HG03103 (cell line): ENCODE measurements around the gene MGMT.
"Not testable (repeated sequence)": the region's sequence is repeated elsewhere in the genome, so short reads cannot be mapped to it uniquely, and the experiment has no call there.

Experiments used
- ATAC-seq: cut with Tn5 transposase; IDR thresholded peaks from one replicate; pipeline ENCODE4 v1.9.1; 2021; ENCODE audit warnings: low read depth; ENCODE audit not compliant: unreplicated experiment

The MGMT gene

DNA sequence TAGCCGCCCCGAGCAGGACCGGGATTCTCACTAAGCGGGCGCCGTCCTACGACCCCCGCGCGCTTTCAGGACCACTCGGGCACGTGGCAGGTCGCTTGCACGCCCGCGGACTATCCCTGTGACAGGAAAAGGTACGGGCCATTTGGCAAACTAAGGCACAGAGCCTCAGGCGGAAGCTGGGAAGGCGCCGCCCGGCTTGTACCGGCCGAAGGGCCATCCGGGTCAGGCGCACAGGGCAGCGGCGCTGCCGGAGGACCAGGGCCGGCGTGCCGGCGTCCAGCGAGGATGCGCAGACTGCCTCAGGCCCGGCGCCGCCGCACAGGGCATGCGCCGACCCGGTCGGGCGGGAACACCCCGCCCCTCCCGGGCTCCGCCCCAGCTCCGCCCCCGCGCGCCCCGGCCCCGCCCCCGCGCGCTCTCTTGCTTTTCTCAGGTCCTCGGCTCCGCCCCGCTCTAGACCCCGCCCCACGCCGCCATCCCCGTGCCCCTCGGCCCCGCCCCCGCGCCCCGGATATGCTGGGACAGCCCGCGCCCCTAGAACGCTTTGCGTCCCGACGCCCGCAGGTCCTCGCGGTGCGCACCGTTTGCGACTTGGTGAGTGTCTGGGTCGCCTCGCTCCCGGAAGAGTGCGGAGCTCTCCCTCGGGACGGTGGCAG, at the start of gene MGMT:
TSS of gene MGMT (plus strand) at position 539 of the 656 bp plus-strand sequence.
- ATAC-seq, result peak; percentile 91

DNA sequence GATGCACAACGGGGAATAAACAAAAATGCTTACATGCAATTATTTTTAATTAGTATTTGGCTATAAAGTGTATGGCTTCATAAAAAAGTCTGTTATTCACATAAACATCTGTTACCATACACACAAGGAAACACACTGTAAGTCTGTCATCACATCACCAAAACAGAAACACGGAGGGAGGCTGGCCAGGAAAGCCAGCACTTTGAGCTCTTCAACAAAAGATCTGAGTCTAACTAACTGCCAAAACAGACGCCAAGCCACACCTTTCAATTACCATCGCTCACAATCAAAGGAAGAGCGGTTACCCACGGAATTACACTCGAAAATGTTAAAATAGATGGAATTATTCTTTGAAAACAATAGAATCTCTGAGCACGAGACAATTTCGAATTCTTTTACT, 49.2 kb upstream of the MGMT start:
- no peak for ATAC-seq

DNA sequence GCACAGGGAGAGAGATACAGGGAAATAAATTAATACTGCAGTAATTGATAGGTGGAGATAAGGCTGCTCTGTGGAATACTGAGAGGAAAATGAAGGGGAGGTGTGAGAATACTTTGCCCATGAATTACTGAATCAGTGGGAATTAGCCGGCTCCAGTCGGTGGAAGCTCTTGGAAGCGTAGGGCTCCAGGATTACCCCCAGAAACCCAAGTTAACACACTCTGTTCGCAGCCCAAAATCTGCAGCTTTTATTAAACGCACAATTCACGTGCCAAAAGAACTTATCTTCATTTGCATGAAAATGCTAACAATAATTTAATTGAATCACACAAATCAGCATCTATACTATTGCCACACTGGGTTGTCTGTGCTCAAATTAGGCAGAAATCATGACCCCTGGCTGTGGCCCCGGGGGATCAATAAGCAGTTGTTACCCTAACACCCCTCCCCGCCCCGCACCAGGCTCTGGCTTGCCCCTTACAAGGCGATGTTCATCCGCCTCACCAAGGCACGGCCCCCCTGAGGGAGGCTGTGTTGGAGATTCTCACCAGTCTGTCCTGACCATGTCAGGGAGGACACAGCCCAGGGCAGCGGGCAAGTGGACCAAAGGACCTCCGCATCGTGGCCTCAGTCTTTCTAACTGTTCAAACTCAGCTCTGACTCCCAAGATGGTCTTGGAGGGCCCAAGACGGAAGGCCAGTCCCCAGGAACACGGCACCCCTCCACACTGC, 48.4 kb upstream of the MGMT start:
- no peak for ATAC-seq

DNA sequence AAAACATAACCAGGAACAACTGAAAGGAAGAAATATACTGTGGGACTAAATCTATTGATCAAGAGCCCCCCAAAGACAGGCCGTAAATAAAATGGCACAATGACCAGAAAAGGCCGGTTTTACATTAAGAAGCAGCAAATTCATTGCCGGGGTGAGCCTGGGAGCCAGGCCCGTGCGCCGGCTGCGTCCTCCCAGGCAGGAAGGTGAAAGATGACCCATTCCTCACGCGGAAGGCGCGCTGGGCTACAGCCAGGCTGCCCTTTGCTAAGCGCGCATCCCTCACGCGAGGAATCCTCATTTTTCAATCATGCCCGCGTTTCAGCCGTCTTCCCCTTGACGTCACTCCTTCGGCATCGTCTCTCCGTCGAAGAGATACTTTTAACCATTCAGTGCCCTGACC, 47.6 kb upstream of the MGMT start:
- no peak for ATAC-seq

DNA sequence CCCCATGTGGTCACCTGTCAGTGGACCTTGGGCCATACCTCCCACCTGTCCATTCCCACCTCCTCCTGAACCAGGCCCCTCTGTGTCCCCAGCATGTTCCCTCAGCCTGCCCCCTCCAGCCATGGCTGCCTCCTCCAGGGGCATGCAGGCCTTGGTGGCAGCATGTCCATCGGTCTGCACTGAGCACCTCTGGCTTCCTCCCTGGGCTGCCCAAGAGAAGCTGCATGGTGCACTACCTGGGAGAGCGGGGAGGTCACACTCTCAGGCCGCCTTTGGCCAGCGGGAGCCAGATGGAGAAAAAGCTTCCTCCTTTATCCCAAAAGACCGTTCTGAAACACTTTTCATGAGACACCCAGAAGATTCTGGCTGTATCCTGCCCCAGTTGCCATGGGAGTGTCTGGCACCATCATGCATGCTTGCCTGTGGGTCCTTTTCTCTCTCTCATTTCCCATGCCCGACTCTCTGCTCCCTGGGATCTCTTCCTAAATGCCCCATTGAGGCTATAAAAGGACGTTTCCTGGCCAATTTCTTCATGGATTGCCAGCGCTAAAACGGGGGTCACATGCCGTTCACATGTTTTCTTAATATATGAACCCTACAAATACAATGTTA, 45.5 kb upstream of the MGMT start:
- ATAC-seq, result no peak

DNA sequence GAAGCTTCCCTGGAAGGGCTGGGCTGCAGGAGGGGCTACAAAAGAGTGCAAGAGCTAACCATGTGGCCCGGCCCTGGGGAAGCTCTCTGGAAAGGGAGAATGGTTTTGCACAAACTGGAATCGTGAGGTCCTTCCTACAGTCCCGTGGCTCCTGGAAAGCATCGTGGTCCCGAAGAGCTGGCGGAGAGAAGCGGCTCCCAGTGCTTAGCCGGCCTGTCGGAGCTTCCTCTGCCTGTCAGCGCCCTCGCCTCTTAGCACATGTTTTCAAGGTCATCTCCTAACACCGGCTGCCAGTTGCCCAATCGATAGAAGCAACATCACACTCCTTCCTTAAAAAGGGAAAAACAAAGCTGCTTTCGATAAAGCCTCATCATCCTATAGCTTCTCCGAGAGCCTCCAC, 42.1 kb upstream of the MGMT start:
- no peak for ATAC-seq

DNA sequence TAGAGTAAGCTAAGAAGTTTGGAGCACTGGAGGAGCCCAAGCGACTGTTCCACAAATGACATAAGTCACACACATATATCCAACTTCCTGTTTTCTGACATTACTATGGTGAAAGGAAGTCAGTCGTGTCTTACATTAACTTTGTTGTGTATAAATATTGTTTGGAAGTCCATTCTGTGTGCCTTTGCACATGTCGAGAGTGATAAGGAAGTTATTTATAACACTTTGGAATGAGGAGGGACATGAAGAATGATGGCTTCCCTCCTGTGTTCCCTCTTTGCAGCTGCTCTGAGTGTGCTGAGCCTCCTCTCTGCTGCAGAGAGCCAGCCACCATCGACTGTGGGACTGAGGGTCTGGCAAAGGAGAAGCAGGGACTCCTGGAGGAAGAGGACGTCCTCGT, 40.4 kb upstream of the MGMT start:
- no peak for ATAC-seq

DNA sequence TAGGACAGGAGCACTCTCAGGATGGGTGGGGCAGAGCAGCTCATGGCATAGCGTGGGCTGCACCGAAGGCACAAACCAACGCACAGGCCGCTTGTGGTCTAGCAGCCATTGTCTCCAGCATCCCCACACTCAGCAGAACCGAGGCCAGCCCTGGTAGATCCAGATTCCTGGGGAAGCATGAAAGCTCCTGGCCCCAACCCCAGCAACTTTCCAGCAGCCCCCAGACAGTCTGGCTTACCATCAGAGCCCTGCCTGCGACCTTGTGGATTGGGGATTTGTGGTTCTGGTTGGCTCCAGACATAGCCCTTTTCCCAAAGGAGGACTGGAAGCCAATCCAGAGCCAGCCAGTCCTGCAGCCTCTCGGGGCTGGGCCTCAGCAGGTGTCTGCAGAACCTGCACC, 33.8 kb upstream of the MGMT start:
- ATAC-seq, result no peak

DNA sequence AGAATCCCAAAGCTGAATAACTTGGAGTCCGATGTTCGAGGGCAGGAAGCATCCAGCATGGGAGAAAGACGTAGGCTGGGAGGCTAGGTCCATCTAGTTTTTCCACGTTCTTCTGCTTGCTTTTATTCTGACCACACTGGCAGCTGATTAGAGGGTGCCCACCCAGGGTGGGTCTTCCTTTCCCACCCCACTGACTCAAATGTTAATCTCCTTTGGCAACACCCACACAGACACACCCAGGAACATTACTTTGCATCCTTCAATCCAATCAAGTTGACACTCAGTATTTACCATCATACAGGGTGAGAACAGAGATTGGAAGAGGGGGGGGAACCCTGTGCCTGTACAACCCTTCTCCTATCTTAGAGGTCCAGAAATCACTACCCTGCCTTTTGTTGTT, 31.3 kb upstream of the MGMT start:
- ATAC-seq, result not testable (repeated sequence)

DNA sequence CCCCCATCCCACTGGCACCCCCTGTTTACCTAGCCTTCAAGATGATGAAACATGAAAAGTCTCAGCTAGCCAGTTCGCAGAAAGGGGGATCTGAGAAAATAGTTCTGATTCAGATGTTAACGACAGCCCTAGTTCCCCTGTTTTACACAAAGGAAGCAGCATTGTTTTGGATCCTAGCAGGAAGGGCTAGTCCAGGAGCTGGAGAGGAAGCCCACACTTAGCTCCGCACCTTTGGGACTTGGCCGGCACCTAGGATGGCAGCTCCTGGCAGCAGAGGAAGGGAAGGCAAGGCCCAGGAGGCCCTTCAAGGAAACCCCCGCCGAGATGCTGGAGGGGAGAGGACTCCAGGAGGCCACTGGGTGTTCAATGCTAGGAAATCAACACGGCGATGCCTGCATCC, 29.0 kb upstream of the MGMT start:
- no peak for ATAC-seq

DNA sequence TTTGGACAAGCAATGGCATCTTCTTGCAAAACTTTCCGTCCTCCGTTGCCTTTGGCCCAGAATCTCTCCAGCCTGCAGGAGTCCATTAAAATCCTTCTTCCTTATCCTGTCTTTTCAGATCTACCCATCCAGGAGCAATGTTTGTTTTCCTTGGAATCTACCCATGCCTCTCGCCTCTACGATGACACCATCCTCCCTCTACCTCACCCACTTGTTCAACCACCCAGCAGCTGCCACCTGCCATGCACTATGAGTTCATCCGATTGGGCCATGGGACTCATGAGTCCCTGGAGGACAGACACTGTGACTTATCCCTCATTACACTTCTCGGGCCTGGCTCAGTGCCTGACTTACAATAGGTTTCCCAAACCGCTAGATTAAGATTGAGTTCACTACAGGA, 26.8 kb upstream of the MGMT start:
- ATAC-seq, result no peak

DNA sequence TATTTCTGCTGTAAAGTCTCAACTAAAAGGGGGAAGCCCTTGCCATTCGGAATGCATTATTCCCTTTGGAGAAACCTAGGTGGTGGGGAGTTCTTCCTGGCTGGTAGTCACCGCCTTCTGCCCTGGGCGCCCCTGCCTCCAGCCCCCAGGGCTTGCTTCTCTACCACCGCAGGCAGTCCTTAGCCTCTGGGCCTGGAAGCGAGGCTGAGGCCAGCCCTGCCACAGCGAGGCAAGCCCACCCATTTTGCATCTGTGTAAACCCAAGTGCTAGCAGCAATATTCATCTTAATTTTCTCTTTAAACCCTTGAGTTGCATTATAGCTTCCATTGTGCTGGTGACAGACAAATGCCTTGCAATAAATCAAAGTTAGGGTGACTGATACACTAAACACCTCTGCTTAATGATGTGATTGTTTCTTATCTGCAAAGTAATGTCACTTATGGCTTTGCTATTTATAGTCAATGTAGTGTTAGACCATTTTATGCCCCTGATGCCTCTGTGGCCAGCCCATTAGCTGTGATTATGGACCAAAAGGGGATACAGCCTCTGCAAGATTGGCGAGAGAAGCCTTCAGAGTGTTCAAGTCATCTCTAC, 26.2 kb upstream of the MGMT start:
- no peak for ATAC-seq

DNA sequence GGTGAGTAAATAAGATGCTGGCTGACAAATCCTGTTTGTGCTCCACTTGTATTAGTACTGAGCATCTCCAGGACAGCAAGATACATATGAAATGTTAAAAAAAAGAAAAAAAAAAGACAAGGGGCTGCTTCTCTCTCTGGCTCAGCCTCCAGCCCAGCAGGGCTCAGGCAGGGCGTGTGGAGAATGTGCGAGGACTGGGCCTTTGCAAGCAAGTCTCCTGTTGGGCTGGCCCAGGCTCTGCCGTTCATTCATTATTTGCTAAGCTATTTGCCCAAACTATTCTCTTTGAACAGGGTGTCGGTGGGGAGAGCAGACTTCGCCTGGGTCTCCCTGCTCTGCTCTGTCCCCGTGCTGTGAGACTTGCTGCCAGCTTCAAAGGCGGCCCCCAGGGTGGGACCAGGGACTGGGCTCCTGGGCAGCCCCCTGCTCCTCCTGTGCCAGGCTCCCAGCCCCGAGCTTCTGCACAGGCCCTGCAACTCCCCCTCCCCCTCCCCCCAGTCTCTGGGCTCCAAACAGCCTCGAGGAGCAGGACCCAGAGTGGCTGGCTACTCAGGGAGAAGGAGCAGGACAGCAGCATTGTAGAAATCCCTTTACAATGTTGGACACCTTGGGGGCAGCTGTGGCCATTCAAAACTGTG, 25.6 kb upstream of the MGMT start:
- ATAC-seq, result no peak

DNA sequence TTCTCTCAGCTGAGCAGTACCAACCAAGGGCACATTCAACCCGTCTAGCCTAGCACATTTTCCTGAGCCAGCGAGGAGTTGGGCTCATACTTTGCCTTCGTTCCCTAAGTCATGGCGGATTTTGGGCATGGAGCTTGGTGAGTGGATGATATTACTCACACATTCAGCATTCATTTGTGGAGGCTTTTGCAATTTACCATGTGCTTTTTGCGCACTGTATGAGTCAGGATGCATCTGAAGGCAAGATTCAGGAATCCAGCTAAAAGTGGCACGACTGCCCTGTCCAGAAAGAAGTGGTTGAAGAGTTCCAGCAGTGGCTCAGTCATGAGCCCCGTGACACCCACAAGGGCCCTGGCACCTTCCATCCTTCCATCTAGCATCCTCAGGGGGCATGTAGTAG, 24.2 kb upstream of the MGMT start:
- no peak for ATAC-seq

DNA sequence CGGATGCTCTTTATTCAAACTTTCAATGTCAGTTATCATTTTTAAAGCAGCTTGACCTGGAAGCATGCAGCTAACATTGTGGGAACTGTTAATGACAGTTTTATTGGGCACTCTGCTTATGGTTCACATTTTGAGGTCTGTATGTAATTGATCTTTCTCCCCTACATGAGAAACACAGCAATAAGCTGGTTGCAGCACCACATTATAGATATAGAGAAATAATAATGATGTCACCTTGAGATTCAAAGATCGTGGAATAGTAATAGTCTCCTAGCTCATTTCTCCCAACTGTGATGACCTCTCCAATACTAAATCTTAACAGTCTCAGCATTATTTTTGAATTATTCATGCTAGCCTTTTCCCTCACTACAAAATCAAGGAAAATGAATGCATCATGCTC, 22.7 kb upstream of the MGMT start:
- no peak for ATAC-seq

DNA sequence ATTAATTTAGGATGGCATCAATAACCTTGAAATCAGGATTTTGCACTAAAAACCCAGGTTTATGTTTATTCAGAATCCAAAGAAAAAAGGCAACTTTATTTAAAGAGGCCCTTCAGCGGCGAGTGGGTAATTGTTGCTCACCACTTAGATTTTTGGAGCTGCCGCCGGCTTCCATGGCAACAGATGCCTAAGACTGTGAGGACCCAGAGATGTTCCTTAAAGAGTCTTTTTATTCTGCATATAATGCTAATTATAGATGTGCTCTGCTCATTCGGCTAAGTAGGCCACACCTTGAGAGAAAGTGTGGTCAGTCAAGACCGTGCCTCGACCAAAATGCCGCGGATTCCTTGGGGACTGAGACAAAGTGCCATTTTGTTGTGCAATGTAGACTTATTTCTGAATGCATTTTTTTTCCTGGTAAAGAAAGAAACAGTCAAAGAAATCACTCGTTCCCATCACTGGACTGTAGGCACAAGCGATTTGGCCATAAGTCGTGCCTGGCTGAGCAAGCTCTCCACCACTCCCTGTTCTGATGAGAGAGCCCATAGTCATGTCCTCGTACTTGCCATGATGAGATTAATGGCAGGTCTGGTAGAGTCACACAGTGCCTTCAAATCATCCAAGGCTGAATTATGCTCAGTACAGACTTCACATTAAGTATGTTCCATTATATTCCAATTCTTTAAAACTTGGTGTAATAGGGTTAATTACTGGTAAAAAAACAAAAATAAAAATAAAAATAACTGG, 21.4 kb upstream of the MGMT start:
- no peak for ATAC-seq

DNA sequence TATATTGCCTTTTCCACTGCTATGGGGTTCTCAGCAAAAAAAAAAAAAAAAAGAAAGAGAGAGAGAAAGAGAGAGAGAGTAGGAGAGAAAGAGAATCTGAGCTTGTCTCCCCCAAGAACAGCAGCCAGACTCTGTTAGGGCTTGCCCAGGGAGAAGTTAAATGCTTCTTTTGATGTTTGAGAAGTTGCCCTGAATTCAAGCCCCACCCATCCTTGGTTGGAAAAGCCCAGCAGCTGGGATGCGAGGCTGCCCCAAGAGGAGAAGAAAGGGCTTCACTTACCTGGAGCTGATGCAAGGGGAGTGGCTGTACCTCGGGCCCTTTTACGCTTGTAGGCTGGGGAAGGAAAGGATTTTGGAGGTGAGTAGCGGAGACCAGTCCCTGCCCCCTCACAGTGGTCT, 20.9 kb upstream of the MGMT start:
- ATAC-seq, result no peak

DNA sequence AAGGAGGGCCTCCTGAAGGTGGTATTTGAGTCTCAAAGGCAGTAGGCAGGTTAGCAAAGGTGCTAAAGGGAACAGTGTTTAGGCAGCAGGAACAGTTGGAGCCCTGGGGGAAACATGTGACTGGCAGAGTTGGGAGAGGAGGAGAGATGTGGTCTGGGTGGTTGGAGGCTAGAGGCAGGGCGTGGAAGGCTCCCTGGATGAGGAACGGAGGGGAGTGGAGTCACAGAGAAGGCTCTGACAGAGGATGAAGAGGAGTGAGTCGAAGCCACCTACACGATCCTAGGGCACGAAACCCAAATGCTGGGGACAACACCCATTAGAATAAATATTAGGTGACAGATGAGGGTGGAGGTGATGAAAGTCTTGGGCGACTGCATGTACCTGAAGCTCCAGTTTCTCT, 19.6 kb upstream of the MGMT start:
- ATAC-seq, result no peak

DNA sequence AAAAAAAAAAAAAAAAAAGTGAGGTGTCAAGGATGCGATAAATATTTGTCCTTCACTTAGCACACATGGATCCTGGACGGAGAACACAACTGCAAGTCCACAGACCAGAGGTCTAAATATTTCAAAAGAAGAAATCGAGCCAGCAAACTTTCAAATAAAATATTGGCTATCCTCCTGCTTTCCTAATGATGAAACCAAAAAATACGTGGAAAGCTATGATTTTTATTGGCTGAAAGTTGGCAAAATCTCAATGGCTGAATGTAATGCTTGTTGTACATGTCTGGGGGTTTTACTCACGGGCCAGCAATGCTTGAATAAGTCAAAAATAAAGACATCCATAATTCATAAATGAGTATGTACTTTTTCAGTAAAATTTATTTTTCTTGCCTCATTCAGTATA, 19.0 kb upstream of the MGMT start:
- ATAC-seq, result no peak

DNA sequence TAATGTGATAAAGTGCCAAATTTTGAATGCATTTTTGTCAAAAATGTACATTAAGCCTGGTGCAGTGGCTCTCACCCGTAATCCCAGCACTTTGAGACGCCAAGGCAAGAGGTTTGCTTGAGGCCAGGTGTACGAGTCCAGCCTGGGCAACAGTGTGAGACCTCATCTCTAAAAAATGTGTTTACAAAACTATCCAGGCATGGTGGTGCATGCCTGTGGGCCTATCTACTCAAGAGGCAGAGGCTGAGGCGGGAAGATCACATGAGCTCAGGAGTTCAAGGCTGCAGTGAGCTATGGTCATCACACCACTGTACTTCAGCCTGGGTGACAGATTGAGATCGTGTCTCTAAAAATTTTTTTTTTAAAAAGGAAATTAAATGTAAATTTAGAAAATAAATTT, 18.5 kb upstream of the MGMT start:
- ATAC-seq, result no peak

DNA sequence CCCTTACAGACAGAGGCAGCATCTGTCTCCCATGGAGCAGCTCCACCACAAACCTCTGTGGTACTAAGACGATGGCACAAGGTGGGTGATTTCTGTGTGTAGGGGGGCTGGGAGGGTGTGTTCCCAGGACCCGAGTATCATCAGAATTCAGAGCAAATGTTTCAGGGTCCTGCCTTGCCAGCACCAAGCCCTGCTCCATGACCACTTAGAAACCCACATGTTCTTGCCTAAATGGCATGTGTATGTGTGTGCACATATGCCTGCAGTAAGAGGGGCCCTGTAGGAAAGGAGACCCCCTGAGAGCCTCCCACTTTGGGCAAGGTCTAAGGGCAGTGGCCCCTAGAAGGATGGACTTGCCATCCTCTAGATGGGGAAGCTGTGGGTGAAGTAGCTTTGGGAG, 17.1 kb upstream of the MGMT start:
- ATAC-seq, result no peak
